Immature natural killer cell (primary cell): ENCODE results near the gene GPSM1. TPM values are rescaled to one million over a fixed set of nuclear protein-coding genes. Genes with fewer than 3 reads are reported as not detected.

ENCODE experiments used
- DNase-seq, 3 donors: peaks; one replicate each; pipeline ENCODE4 v3.0.0; 2022; ENCODE audit warnings: mixed read lengths in 1 of 3
- H3K27ac Mint-ChIP-seq, 6 donors: one replicate each; pipeline ENCODE4 v1.8.0; 2020; ENCODE audit warnings: mixed read lengths in 6 of 6, mild to moderate bottlenecking in 5 of 6, inconsistent platforms in 4 of 6, moderate library complexity in 3 of 6
- H3K27me3 Mint-ChIP-seq, 3 donors: one replicate each; pipeline ENCODE4 v1.8.0; 2020 to 2021; ENCODE audit warnings: low read depth in 3 of 3, mild to moderate bottlenecking in 3 of 3, mixed read lengths in 3 of 3, moderate library complexity in 3 of 3, inconsistent platforms in 1 of 3
- H3K36me3 Mint-ChIP-seq, 3 donors: one replicate each; pipeline ENCODE4 v1.8.0; 2020; ENCODE audit warnings: mixed read lengths in 3 of 3, inconsistent platforms in 2 of 3, mild to moderate bottlenecking in 2 of 3
- H3K4me1 Mint-ChIP-seq, 2 donors: one replicate each; pipeline ENCODE4 v1.8.0; 2020; ENCODE audit warnings: inconsistent platforms in 2 of 2, mild to moderate bottlenecking in 2 of 2, mixed read lengths in 2 of 2, moderate library complexity in 1 of 2
- H3K4me3 Mint-ChIP-seq, 5 donors: one replicate each; pipeline ENCODE4 v1.8.0; 2020; ENCODE audit warnings: mild to moderate bottlenecking in 5 of 5, mixed read lengths in 5 of 5, inconsistent platforms in 3 of 5, moderate library complexity in 3 of 5
- H3K9me3 Mint-ChIP-seq, 6 donors: one replicate each; pipeline ENCODE4 v1.8.0; 2020; ENCODE audit warnings: mild to moderate bottlenecking in 6 of 6, mixed read lengths in 6 of 6, inconsistent platforms in 4 of 6, moderate library complexity in 3 of 6
- polyA plus RNA-seq, 3 donors: library from polyadenylated mRNA; unstranded; fragments of 300-500 nt; fragmentation: Illumina TruSeq; gene quantifications; one replicate each; pipeline ENCODE4 v1.2.3, GENCODE V29; 2021

The GPSM1 gene
- polyA plus RNA-seq, 3 donors from 2014 or later, result 0.43 to 1.3 TPM; not detected in 1

DNA sequence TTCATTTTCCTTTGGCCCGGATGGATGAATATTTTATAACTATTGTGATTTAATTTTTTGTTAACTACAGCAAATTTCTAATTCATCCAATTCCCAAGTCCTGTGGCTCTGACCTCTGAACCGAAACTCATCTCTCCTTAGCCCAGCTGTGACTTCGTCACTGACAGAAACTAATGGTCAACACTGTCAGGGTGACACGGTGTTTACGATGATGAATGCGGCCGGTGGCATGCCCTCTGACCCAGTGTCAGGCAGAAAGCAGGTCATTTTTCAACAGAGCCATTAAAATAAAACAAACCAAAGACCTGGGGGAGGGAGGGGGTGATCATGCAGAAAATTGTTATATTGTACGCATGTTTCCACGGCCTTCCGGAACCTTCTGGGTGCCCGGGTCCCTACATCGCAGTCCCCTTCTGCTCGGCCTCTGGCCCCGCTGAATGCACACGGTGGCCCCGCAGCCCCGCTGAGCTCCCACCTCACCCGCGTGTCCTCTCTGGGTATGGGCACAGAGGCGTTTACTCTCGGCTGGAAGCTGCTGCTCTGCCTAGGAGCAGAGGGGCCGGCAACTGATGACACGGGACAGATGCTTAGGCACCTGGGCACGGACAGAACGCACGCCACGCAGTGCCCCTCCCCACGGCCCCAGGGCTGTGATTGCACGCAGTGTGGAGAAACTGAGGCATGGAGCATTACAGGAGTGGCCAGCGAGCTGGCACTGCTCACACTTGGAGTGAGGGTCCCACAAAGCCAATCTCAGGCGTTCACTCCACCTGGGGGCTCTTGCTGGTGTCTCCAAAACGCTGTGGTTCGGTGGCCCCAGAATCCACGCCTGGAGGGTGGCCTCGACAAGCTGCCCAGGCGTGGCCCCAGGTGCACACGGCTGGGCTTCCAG, 31.6 kb upstream of the GPSM1 start:
- no peak for DNase-seq
- Mint-ChIP-seq H3K9me3 (no peaks in the 10 kb centered on the region), H3K4me3 (no peak overlapping the region), H3K27me3 (peaks cover 0 to 2% (median 2%) of the 10 kb centered on the region in 3 donors), H3K4me1 (no peaks in the 10 kb centered on the region), H3K27ac (no peak overlapping the region), H3K36me3 (no peaks in the 10 kb centered on the region)

DNA sequence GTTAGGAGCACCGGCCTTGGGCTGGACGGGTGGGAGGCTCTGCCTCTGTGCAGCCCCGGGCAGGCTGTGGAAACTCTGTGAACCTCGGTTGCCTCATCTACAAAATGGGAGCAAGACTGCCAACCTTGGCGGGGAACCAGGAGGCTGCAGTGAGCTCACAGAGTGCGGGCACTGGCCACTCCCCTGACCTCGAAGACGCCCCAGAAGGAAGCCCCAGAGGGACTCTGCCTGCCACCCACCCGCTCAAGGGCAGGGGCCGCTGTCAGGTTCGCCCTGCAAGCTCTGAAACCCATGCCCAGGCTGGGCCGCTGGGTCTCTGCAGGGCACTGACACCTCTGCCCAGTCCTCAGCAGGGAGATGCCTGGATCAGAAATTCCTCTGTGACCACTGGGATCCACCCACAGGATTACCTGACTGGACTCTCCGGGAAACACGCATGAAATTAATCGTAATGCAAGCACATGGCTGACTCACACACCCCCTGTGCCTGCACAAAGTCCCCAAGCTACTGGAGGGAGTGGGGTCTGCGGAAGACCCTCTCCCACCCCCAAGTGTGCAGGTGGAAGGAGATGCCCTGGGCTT, 30.8 kb upstream of the GPSM1 start:
- peaks cover 0 to 4% (median 2%) of the 10 kb centered on the region in 3 donors for H3K27me3 Mint-ChIP-seq
- no peaks in the 10 kb centered on the region for H3K4me1 Mint-ChIP-seq
- DNase-seq, result no peak
- H3K4me3 Mint-ChIP-seq, result no peak overlapping the region
- no peak overlapping the region for H3K27ac Mint-ChIP-seq
- H3K9me3 Mint-ChIP-seq, result no peaks in the 10 kb centered on the region
- H3K36me3 Mint-ChIP-seq, result no peaks in the 10 kb centered on the region

DNA sequence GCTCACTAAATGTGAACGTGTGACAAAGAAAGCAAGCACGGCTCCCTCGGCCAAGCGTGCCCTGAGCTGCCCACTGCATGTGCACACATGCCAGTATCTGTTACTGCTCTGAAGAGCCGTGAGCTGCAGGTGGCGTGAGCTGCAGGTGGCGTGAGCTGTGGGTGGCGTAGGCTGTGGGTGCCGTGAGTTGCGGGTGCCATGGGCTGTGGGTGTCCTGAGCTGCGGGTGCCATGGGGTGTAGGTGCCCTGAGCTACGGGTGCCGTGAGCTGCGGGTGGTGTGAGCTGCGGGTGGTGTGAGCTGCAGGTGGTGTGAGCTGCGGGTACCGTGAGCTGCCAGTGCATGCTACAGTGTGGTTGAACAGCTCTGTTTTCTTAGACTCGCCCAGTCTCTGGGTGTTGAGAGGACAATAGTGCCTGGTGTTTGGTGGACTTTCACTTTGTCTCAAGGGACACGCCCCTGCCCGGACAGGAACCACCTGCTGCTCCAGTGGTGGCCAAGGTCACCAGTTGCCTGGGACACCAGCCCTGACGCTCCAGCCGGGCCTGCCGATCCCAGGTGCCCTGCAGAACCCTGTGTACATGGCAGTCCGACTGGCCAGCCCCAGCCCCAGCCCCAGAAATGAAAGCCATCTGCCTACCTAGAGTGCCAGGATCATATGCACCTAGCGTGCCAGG, 30.2 kb upstream of the GPSM1 start:
- Mint-ChIP-seq H3K27me3 (peaks cover 0 to 4% (median 2%) of the 10 kb centered on the region in 3 donors), H3K27ac (no peak overlapping the region), H3K4me3 (no peak overlapping the region), H3K36me3 (no peaks in the 10 kb centered on the region), H3K9me3 (no peaks in the 10 kb centered on the region), H3K4me1 (no peaks in the 10 kb centered on the region)
- DNase-seq, result no peak

- no peak for DNase-seq
- peaks cover 2 to 4% (median 2%) of the 10 kb centered on the region in 3 donors for H3K27me3 Mint-ChIP-seq
- H3K4me3 Mint-ChIP-seq, result no peak overlapping the region
- H3K27ac Mint-ChIP-seq, result no peak overlapping the region
- H3K36me3 Mint-ChIP-seq, result no peaks in the 10 kb centered on the region
- no peaks in the 10 kb centered on the region for H3K4me1 Mint-ChIP-seq
- no peaks in the 10 kb centered on the region for H3K9me3 Mint-ChIP-seq
Observed at GRCh38 chr9:136297766-136298735, 29.3 kb upstream of the GPSM1 start.

DNA sequence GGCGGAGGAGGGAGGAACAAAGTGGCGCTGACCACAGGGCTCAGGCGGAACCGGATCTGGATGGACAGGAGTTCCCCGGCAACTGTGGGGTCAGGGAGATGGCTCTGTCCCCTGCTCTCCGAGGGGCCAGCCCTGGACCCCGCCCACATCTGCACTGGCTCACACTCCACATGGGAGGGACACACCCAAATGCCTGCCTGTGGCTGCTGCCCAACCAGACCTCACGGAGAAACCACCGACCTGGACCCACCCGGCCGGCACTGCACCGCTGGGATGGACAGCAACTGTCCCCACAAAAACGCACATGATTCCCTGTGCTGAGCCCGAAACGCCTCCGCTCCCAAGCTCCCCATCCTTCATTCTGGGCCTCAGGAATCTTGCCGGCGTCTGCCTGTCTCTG, 28.2 kb upstream of the GPSM1 start:
- no peak overlapping the region for H3K27ac Mint-ChIP-seq
- no peaks in the 10 kb centered on the region for H3K36me3 Mint-ChIP-seq
- H3K9me3 Mint-ChIP-seq, result no peaks in the 10 kb centered on the region
- DNase-seq, result no peak
- no peak overlapping the region for H3K4me3 Mint-ChIP-seq
- peaks cover 2 to 4% (median 2%) of the 10 kb centered on the region in 3 donors for H3K27me3 Mint-ChIP-seq
- H3K4me1 Mint-ChIP-seq, result no peaks in the 10 kb centered on the region

DNA sequence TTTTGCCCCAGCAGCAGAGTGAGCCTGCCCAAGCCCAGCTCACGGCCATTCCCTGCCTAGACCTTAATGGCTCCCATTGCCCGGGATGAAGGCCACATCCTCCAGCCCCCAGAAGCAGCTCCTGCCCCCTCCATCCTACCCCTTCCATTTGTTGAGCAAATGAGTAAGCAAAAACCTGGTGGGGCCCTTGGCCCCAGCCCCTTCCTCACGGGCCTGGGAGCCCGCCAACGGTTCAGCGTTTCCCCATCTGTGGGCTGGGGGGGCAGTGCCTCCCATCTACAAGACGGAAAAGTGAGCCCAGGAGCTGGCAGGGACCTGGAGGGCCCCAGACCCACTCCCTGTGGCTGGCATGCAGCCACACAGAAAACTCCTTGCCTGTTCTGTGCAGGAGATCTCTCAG, 27.8 kb upstream of the GPSM1 start:
- Mint-ChIP-seq H3K27me3 (peaks cover 2 to 4% (median 2%) of the 10 kb centered on the region in 3 donors), H3K36me3 (no peaks in the 10 kb centered on the region), H3K4me3 (no peak overlapping the region), H3K27ac (no peak overlapping the region), H3K9me3 (no peaks in the 10 kb centered on the region), H3K4me1 (no peaks in the 10 kb centered on the region)
- DNase-seq, result no peak

- no peaks in the 10 kb centered on the region for H3K36me3 Mint-ChIP-seq
- H3K9me3 Mint-ChIP-seq, result no peaks in the 10 kb centered on the region
- H3K4me3 Mint-ChIP-seq, result no peak overlapping the region
- no peak overlapping the region for H3K27ac Mint-ChIP-seq
- H3K4me1 Mint-ChIP-seq, result no peaks in the 10 kb centered on the region
- peaks cover 2 to 4% (median 2%) of the 10 kb centered on the region in 3 donors for H3K27me3 Mint-ChIP-seq
- no peak for DNase-seq
Observed at GRCh38 chr9:136300016-136300545, 27.3 kb upstream of the GPSM1 start.

DNA sequence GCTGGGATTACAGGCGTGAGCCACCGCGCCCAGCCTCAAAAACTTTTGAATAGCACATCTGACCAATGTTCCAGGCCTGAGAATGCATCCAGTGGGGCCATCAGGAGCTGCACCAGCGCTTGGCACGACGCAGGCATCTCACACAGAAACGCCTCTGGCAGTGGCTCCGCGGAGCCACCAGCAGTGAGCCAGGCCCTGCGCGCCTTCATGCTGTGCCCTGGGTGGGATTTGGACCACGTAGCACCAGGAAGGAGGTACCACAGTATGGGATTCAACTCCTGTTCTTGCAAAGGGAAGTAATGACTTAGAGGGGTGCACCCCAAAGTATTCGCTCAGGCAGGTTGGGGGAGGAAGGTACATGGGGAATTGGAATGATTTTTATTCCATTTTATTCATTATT, 26.5 kb upstream of the GPSM1 start:
- Mint-ChIP-seq H3K4me1 (no peaks in the 10 kb centered on the region), H3K27ac (no peak overlapping the region), H3K27me3 (peaks cover 2 to 4% (median 2%) of the 10 kb centered on the region in 3 donors), H3K4me3 (no peak overlapping the region), H3K9me3 (no peaks in the 10 kb centered on the region), H3K36me3 (no peaks in the 10 kb centered on the region)
- no peak for DNase-seq

GRCh38 chr9:136302527-136302926, 24.8 kb upstream of the GPSM1 start:
- H3K27me3 Mint-ChIP-seq, result peaks cover 2 to 4% (median 3%) of the 10 kb centered on the region in 3 donors
- no peaks in the 10 kb centered on the region for H3K36me3 Mint-ChIP-seq
- H3K9me3 Mint-ChIP-seq, result no peaks in the 10 kb centered on the region
- peaks cover 0 to 4% of the 10 kb centered on the region in 2 donors for H3K4me1 Mint-ChIP-seq
- H3K27ac Mint-ChIP-seq, result no peak overlapping the region
- DNase-seq, result no peak
- H3K4me3 Mint-ChIP-seq, result no peak overlapping the region

- Mint-ChIP-seq H3K36me3 (no peaks in the 10 kb centered on the region), H3K27me3 (peaks cover 2 to 4% (median 3%) of the 10 kb centered on the region in 3 donors), H3K4me1 (peaks cover 0 to 4% of the 10 kb centered on the region in 2 donors), H3K27ac (no peak overlapping the region), H3K9me3 (no peaks in the 10 kb centered on the region), H3K4me3 (no peak overlapping the region)
- DNase-seq, result no peak
Observed at GRCh38 chr9:136303066-136303824, 24.1 kb upstream of the GPSM1 start.

DNA sequence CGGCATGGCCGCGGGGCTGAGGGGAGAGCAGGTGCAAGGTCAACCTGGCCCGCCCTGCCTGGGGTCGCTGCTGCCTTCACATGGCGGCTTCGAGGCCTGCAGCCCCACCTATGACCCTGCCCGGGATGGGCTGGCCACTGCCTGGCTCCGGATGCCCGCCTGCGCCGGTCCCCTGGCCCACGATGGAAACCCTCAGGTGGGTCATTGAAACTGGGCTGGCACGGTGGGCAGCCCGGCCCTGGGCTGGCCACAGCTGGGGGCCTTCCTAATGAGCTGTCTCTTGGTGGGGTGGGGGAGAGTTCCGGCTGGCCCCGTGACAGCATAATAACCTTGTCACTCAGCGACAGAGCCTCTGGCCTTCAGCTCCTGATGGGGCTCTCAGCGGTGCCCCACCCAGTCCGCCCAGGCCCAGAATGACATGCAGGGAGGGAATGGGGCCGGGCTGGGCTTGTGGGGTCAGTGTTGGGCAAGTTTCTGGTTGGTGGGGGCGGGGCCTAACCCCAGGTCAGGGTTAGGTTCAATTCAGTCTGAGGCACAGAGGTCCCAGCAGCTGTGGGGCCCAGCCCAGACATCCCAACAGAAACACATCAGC, 23.4 kb upstream of the GPSM1 start, which contains the start of gene CCDC187:
Gene CCDC187 (minus strand): TSS at position 270 of the 592 bp plus-strand sequence. CDS start 264 bp downstream, at position 6.
- Mint-ChIP-seq H3K4me1 (peaks cover 0 to 4% of the 10 kb centered on the region in 2 donors), H3K27me3 (peaks cover 1 to 2% (median 2%) of the 10 kb centered on the region in 3 donors), H3K36me3 (no peaks in the 10 kb centered on the region), H3K27ac (no peak within 1 kb of the TSS), H3K4me3 (no peak within 1 kb of the TSS), H3K9me3 (no peaks in the 10 kb centered on the region)
- no peak for DNase-seq

- H3K27ac Mint-ChIP-seq, result no peak overlapping the region
- peaks cover 0 to 4% of the 10 kb centered on the region in 2 donors for H3K4me1 Mint-ChIP-seq
- no peak for DNase-seq
- peaks cover 1 to 2% (median 2%) of the 10 kb centered on the region in 3 donors for H3K27me3 Mint-ChIP-seq
- H3K4me3 Mint-ChIP-seq, result no peak overlapping the region
- no peaks in the 10 kb centered on the region for H3K9me3 Mint-ChIP-seq
- H3K36me3 Mint-ChIP-seq, result no peaks in the 10 kb centered on the region
Observed at GRCh38 chr9:136304456-136304855, 22.9 kb upstream of the GPSM1 start.
